WTC11 (cell line): ENCODE results near the gene LDLRAD4.

Source experiments
- CREB1 ChIP-seq: sonication (generic); formaldehyde crosslinking; IDR thresholded peaks from 2 replicates; pipeline ENCODE4 v1.8.0; 2023; ENCODE audit warnings: mild to moderate bottlenecking, missing genetic modification reagents
- CREM ChIP-seq: sonication (generic); formaldehyde crosslinking; IDR thresholded peaks from 2 replicates; pipeline ENCODE4 v1.8.1; 2022; ENCODE audit warnings: mild to moderate bottlenecking, missing genetic modification reagents, moderate library complexity
- ELF4 ChIP-seq: sonication (generic); formaldehyde crosslinking; IDR thresholded peaks from 2 replicates; pipeline ENCODE4 v1.8.1; 2022; ENCODE audit warnings: low read depth, mild to moderate bottlenecking, moderate library complexity, missing genetic modification reagents
- FOXP4 ChIP-seq: sonication (generic); formaldehyde crosslinking; IDR thresholded peaks from 2 replicates; pipeline ENCODE4 v1.8.0; 2022; ENCODE audit warnings: mild to moderate bottlenecking, missing genetic modification reagents
- IRF2 ChIP-seq: sonication (generic); formaldehyde crosslinking; IDR thresholded peaks from 2 replicates; pipeline ENCODE4 v1.8.0; 2022; ENCODE audit warnings: low read depth, missing genetic modification reagents, borderline replicate concordance
- KAT7 ChIP-seq: sonication (generic); formaldehyde crosslinking; IDR thresholded peaks from 2 replicates; pipeline ENCODE4 v1.8.1; 2023; ENCODE audit warnings: missing genetic modification reagents, mild to moderate bottlenecking, borderline replicate concordance
- MAX ChIP-seq: sonication (generic); formaldehyde crosslinking; IDR thresholded peaks from 2 replicates; pipeline ENCODE4 v1.8.0; 2022; ENCODE audit warnings: mild to moderate bottlenecking, missing genetic modification reagents
- NFYB ChIP-seq: sonication (generic); formaldehyde crosslinking; conservative IDR thresholded peaks from 2 replicates; pipeline ENCODE4 v1.8.0; 2022; ENCODE audit warnings: low read depth, missing genetic modification reagents
- TF ChIP-seq, protein P1 (sequence below): fragments of 200-600 bp; IDR thresholded peaks from 2 replicates; pipeline ENCODE4 v1.8.0; 2022; ENCODE audit warnings: antibody characterized with exemption
- TF ChIP-seq, protein P2 (sequence below): sonication (generic); formaldehyde crosslinking; IDR thresholded peaks from 2 replicates; pipeline ENCODE4 v1.8.0; 2023; ENCODE audit warnings: missing genetic modification reagents, mild to moderate bottlenecking, borderline replicate concordance

- TF ChIP-seq, protein P1, sequence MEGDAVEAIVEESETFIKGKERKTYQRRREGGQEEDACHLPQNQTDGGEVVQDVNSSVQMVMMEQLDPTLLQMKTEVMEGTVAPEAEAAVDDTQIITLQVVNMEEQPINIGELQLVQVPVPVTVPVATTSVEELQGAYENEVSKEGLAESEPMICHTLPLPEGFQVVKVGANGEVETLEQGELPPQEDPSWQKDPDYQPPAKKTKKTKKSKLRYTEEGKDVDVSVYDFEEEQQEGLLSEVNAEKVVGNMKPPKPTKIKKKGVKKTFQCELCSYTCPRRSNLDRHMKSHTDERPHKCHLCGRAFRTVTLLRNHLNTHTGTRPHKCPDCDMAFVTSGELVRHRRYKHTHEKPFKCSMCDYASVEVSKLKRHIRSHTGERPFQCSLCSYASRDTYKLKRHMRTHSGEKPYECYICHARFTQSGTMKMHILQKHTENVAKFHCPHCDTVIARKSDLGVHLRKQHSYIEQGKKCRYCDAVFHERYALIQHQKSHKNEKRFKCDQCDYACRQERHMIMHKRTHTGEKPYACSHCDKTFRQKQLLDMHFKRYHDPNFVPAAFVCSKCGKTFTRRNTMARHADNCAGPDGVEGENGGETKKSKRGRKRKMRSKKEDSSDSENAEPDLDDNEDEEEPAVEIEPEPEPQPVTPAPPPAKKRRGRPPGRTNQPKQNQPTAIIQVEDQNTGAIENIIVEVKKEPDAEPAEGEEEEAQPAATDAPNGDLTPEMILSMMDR, result no peak
- TF ChIP-seq ELF4 (no peak), KAT7 (CRISPR knock-in tag) (no peak), IRF2 (CRISPR knock-in tag) (no peak), NFYB (CRISPR knock-in tag) (no peak), CREB1 (CRISPR knock-in tag) (no peak), FOXP4 (no peak), CREM (CRISPR knock-in tag) (no peak), MAX (CRISPR knock-in tag) (no peak)
- TF ChIP-seq, protein P2, sequence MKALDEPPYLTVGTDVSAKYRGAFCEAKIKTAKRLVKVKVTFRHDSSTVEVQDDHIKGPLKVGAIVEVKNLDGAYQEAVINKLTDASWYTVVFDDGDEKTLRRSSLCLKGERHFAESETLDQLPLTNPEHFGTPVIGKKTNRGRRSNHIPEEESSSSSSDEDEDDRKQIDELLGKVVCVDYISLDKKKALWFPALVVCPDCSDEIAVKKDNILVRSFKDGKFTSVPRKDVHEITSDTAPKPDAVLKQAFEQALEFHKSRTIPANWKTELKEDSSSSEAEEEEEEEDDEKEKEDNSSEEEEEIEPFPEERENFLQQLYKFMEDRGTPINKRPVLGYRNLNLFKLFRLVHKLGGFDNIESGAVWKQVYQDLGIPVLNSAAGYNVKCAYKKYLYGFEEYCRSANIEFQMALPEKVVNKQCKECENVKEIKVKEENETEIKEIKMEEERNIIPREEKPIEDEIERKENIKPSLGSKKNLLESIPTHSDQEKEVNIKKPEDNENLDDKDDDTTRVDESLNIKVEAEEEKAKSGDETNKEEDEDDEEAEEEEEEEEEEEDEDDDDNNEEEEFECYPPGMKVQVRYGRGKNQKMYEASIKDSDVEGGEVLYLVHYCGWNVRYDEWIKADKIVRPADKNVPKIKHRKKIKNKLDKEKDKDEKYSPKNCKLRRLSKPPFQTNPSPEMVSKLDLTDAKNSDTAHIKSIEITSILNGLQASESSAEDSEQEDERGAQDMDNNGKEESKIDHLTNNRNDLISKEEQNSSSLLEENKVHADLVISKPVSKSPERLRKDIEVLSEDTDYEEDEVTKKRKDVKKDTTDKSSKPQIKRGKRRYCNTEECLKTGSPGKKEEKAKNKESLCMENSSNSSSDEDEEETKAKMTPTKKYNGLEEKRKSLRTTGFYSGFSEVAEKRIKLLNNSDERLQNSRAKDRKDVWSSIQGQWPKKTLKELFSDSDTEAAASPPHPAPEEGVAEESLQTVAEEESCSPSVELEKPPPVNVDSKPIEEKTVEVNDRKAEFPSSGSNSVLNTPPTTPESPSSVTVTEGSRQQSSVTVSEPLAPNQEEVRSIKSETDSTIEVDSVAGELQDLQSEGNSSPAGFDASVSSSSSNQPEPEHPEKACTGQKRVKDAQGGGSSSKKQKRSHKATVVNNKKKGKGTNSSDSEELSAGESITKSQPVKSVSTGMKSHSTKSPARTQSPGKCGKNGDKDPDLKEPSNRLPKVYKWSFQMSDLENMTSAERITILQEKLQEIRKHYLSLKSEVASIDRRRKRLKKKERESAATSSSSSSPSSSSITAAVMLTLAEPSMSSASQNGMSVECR, result no peak
These were observed 376.0 kb downstream of the LDLRAD4 start for GRCh38 chr18:13594551-13594950.
